Sigmoid colon (tissue), 4 donors: ENCODE measurements around the gene VPS52.

Source experiments
- CTCF ChIP-seq, 4 experiments: fragments of 450-650 bp in 3 of 4; fragments of 200-600 bp in 1 of 4; IDR thresholded peaks; one replicate each; pipeline ENCODE4 v1.5.1; 2016 to 2019; ENCODE audit warnings: antibody characterized with exemption in 4 of 4, mild to moderate bottlenecking in 3 of 4, moderate library complexity in 2 of 4
- POLR2A ChIP-seq, 2 donors: fragments of 450-650 bp; IDR thresholded peaks; one replicate each; pipeline ENCODE4 v1.6.1; 2016; ENCODE audit warnings: antibody characterized with exemption in 2 of 2, mild to moderate bottlenecking in 2 of 2, moderate library complexity in 2 of 2
- POLR2AphosphoS5 ChIP-seq, 4 donors: sonication (generic); formaldehyde crosslinking; IDR thresholded peaks; one replicate each; pipeline ENCODE4 v1.6.1; 2017; ENCODE audit warnings: antibody characterized with exemption in 4 of 4

GRCh38 chr6:33212857-33213165 is 58.9 kb downstream of the VPS52 start:
- TF ChIP-seq CTCF (IDR thresholded peaks at IDR 0.05) (no peak), POLR2A (IDR thresholded peaks at IDR 0.05) (no peak), POLR2AphosphoS5 (IDR thresholded peaks at IDR 0.05) (no peak)
